ENCODE measurements around the gene REPIN1. TPM values are rescaled to one million over a fixed set of nuclear protein-coding genes. Genes with fewer than 3 reads are reported as not detected.

Gene REPIN1
- total RNA-seq, 1 donor: 57.5 TPM

DNA sequence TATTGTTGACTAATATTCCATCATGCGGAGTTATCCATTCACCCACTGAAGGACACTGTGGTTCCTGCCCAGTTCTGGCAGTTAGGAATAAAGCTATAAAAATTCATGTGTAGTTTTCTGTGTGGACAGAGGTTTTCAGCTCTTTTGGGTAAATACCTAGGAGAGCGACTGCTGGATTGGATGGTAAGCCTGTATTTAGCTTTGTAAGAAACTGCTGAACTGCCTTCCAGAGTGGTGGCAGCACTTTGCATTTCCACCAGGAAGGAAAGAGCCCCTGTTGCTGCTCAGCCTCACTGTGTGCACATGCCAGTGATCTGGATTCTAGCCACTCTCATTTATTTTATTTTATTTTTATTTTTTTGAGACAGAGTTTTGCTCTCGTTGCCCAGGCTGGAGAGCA lies 24.7 kb downstream of the REPIN1 start:
- Histone ChIP-seq H3K4me2 (ENCODE audit: insufficient read depth, low read length) (no peak overlapping the region), H3K27me3 (ENCODE audit: insufficient read depth, low read length) (no peaks in the 10 kb centered on the region), H3K79me2 (ENCODE audit: insufficient read depth, low read length) (no peaks in the 10 kb centered on the region), H2AFZ (ENCODE audit: low read length) (no peak overlapping the region), H3K36me3 (ENCODE audit: insufficient read depth, low read length) (peaks cover 8% of the 10 kb centered on the region), H3K27ac (ENCODE audit: low read depth, low read length) (no peak overlapping the region), H3K4me3 (ENCODE audit: insufficient read depth, low read length) (no peak overlapping the region), H3K4me1 (ENCODE audit: insufficient read depth, low read length) (no peaks in the 10 kb centered on the region), H4K20me1 (ENCODE audit: insufficient read depth, low read length) (peaks cover 3% of the 10 kb centered on the region), H3K9me3 (ENCODE audit: low read depth, low read length) (no peaks in the 10 kb centered on the region)
- TF ChIP-seq, protein P1, sequence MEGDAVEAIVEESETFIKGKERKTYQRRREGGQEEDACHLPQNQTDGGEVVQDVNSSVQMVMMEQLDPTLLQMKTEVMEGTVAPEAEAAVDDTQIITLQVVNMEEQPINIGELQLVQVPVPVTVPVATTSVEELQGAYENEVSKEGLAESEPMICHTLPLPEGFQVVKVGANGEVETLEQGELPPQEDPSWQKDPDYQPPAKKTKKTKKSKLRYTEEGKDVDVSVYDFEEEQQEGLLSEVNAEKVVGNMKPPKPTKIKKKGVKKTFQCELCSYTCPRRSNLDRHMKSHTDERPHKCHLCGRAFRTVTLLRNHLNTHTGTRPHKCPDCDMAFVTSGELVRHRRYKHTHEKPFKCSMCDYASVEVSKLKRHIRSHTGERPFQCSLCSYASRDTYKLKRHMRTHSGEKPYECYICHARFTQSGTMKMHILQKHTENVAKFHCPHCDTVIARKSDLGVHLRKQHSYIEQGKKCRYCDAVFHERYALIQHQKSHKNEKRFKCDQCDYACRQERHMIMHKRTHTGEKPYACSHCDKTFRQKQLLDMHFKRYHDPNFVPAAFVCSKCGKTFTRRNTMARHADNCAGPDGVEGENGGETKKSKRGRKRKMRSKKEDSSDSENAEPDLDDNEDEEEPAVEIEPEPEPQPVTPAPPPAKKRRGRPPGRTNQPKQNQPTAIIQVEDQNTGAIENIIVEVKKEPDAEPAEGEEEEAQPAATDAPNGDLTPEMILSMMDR (IDR thresholded peaks at IDR 0.05; ENCODE audit: extremely low read depth, low read depth, low read length): no peak
- DNase-seq (ENCODE audit: insufficient read length, low spot score, missing footprints): no peak

DNA sequence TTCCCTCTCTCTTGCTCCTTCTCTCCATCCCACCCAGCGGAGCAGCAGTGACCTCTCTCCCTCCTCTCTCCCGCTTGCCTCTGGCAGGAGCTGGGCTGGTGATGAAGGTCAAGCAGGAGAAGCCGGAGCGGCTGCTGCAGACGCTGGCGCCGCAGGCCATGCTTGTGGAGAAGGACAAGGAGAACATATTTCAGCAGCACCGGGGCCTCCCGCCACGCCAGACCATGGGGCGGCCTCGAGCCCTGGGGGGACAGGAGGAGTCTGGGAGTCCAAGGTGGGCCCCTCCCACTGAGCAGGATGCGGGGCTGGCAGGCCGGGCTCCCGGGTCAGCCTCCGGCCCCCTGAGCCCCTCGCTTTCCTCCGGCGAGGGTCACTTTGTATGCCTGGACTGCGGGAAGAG lies 27.8 kb downstream of the REPIN1 start:
- no peaks in the 10 kb centered on the region for H3K27me3 ChIP-seq (ENCODE audit: insufficient read depth, low read length)
- no peak overlapping the region for H2AFZ ChIP-seq (ENCODE audit: low read length)
- no peaks in the 10 kb centered on the region for H3K79me2 ChIP-seq (ENCODE audit: insufficient read depth, low read length)
- DNase-seq (ENCODE audit: insufficient read length, low spot score, missing footprints): peak; percentile 34
- no peak overlapping the region for H3K4me2 ChIP-seq (ENCODE audit: insufficient read depth, low read length)
- peaks cover 13% of the 10 kb centered on the region for H3K4me1 ChIP-seq (ENCODE audit: insufficient read depth, low read length)
- no peaks in the 10 kb centered on the region for H3K9me3 ChIP-seq (ENCODE audit: low read depth, low read length)
- TF ChIP-seq, protein P1 (IDR thresholded peaks at IDR 0.05; ENCODE audit: extremely low read depth, low read depth, low read length): no peak
- H3K36me3 ChIP-seq (ENCODE audit: insufficient read depth, low read length): no peaks in the 10 kb centered on the region
- H3K27ac ChIP-seq (ENCODE audit: low read depth, low read length): no peak overlapping the region
- no peaks in the 10 kb centered on the region for H4K20me1 ChIP-seq (ENCODE audit: insufficient read depth, low read length)
- H3K4me3 ChIP-seq (ENCODE audit: insufficient read depth, low read length): no peak overlapping the region

- H3K4me1 ChIP-seq (ENCODE audit: insufficient read depth, low read length): peaks cover 13% of the 10 kb centered on the region
- H2AFZ ChIP-seq (ENCODE audit: low read length): no peak overlapping the region
- H3K27me3 ChIP-seq (ENCODE audit: insufficient read depth, low read length): no peaks in the 10 kb centered on the region
- H3K27ac ChIP-seq (ENCODE audit: low read depth, low read length): no peak overlapping the region
- no peaks in the 10 kb centered on the region for H3K36me3 ChIP-seq (ENCODE audit: insufficient read depth, low read length)
- TF ChIP-seq, protein P1 (IDR thresholded peaks at IDR 0.05; ENCODE audit: extremely low read depth, low read depth, low read length): no peak
- no peaks in the 10 kb centered on the region for H3K79me2 ChIP-seq (ENCODE audit: insufficient read depth, low read length)
- H3K4me2 ChIP-seq (ENCODE audit: insufficient read depth, low read length): no peak overlapping the region
- H4K20me1 ChIP-seq (ENCODE audit: insufficient read depth, low read length): no peaks in the 10 kb centered on the region
- H3K9me3 ChIP-seq (ENCODE audit: low read depth, low read length): no peaks in the 10 kb centered on the region
- H3K4me3 ChIP-seq (ENCODE audit: insufficient read depth, low read length): no peak overlapping the region
- peak; percentile 42 for DNase-seq (ENCODE audit: insufficient read length, low spot score, missing footprints)
These were observed 28.2 kb downstream of the REPIN1 start for GRCh38 chr7:150396851-150397260.

- H3K27me3 ChIP-seq (ENCODE audit: insufficient read depth, low read length): no peaks in the 10 kb centered on the region
- no peak overlapping the region for H3K4me2 ChIP-seq (ENCODE audit: insufficient read depth, low read length)
- H3K9me3 ChIP-seq (ENCODE audit: low read depth, low read length): no peaks in the 10 kb centered on the region
- H3K27ac ChIP-seq (ENCODE audit: low read depth, low read length): no peak overlapping the region
- peak; percentile 9 for DNase-seq (ENCODE audit: insufficient read length, low spot score, missing footprints)
- no peak overlapping the region for H3K4me3 ChIP-seq (ENCODE audit: insufficient read depth, low read length)
- no peaks in the 10 kb centered on the region for H4K20me1 ChIP-seq (ENCODE audit: insufficient read depth, low read length)
- TF ChIP-seq, protein P1 (IDR thresholded peaks at IDR 0.05; ENCODE audit: extremely low read depth, low read depth, low read length): no peak
- no peaks in the 10 kb centered on the region for H3K36me3 ChIP-seq (ENCODE audit: insufficient read depth, low read length)
- H3K4me1 ChIP-seq (ENCODE audit: insufficient read depth, low read length): peaks cover 13% of the 10 kb centered on the region
- no peak overlapping the region for H2AFZ ChIP-seq (ENCODE audit: low read length)
- H3K79me2 ChIP-seq (ENCODE audit: insufficient read depth, low read length): no peaks in the 10 kb centered on the region
These were observed 28.9 kb downstream of the REPIN1 start for GRCh38 chr7:150397346-150398107.
